ENCODE data around the gene GYG1. TPM values are rescaled to one million over a fixed set of nuclear protein-coding genes. Genes with fewer than 3 reads are reported as not detected.

GYG1 gene
- total and polyA plus RNA-seq, 2 of the 4 experiments (the other 2 are of a cell fraction), result 48.4 to 90.3 TPM

- H3K79me1 ChIP-seq (ENCODE audit: low read depth in 1 of 2, low read length in 2 of 2), result peaks cover 26 to 66% of the 10 kb centered on the region in 2 experiments
- BruUV-seq (replicated peaks), result no TSS peak
- no peak overlapping the region for H3K9ac ChIP-seq (ENCODE audit: low read depth, low read length)
- H2AFZ ChIP-seq (replicated peaks; ENCODE audit: low read length, poor library complexity), result no peak overlapping the region
- no peak overlapping the region for H2AK9ac ChIP-seq (replicated peaks; ENCODE audit: low read depth, low read length, poor library complexity)
- in situ Hi-C loops (cut with MboI; ENCODE audit: low sequenced_read_pairs), result no loop called here
- intact Hi-C loops (cut with micrococcal nuclease), result no loop called here
- H4K5ac ChIP-seq (ENCODE audit: low read depth, low read length), result no peak overlapping the region
- no peak overlapping the region for H4K91ac ChIP-seq (ENCODE audit: insufficient read depth, low read depth, low read length)
- no peaks in the 10 kb centered on the region for H3K27me3 ChIP-seq (ENCODE audit: control insufficient read depth, insufficient read depth, low read length)
- POLR2A ChIA-PET (ENCODE audit: unreplicated experiment), result no interaction called here
- peaks cover 32% of the 10 kb centered on the region for H3K4me1 ChIP-seq (ENCODE audit: control insufficient read depth, insufficient read depth, low read length)
- H3K23ac ChIP-seq (ENCODE audit: low read depth, low read length), result no peak overlapping the region
- peak overlapping the region; percentile 54; the same call in 1 of the 2 replicates for H2AK5ac ChIP-seq (ENCODE audit: low read depth, low read length)
- peak overlapping the region; percentile 91 for H2BK5ac ChIP-seq (ENCODE audit: low read depth, low read length, poor library complexity, severe bottlenecking)
- peak overlapping the region; percentile 33; the same call in 1 of the 3 replicates for H2BK15ac ChIP-seq (ENCODE audit: low read depth, low read length)
- 0 out of 2 replicates have a peak, but pooled peaks cover 2% of the 10 kb centered on the region for H4K20me1 ChIP-seq (ENCODE audit: insufficient read depth, low read length)
- peaks cover 25% of the 10 kb centered on the region for H3K36me3 ChIP-seq (ENCODE audit: control insufficient read depth, insufficient read depth, low read length)
- H2BK120ac ChIP-seq (ENCODE audit: low read depth, low read length), result peak overlapping the region; percentile 83
- H3K14ac ChIP-seq (replicated peaks; ENCODE audit: low read depth, low read length), result peak overlapping the region; percentile 80
- peak overlapping the region; percentile 74; the same call in 1 of the 2 replicates for H3K18ac ChIP-seq (ENCODE audit: low read depth, low read length)
- DNase-seq (no peak), ATAC-seq (ENCODE audit: low read depth) (no peak)
- no peak overlapping the region for H3K56ac ChIP-seq (ENCODE audit: extremely low read depth, insufficient read depth, low read length)
- no peaks in the 10 kb centered on the region for H3K9me3 ChIP-seq (ENCODE audit: control insufficient read depth, insufficient read depth, low read length)
- peaks cover 38% of the 10 kb centered on the region for H3K9me1 ChIP-seq (ENCODE audit: insufficient read depth, low read length)
- no peak overlapping the region for H3K4me3 ChIP-seq (ENCODE audit: insufficient read depth, low read depth, low read length)
- CTCF ChIA-PET, result no interaction called here
- H4K8ac ChIP-seq (ENCODE audit: low read depth in 2 of 2, low read length in 2 of 2), result peak overlapping the region; percentile 13 to 39; a peak in 2 of 4 replicates
- H2BK20ac ChIP-seq (ENCODE audit: low read depth, low read length), result peak overlapping the region; percentile 74; the same call in 1 of the 2 replicates
- H3K27ac ChIP-seq (ENCODE audit: insufficient read depth, low read length), result no peak overlapping the region
- WGBS, 2 experiments (ENCODE audit: extremely low coverage in 2 of 2, insufficient read length in 1 of 2), result 92% methylated on average over 2 of the region's 5 CpGs; no CpG with 5 or more reads in 1 of the 2 experiments
- H3K4me2 ChIP-seq (ENCODE audit: low read depth, low read length), result no peak overlapping the region
- peak overlapping the region; percentile 80 for H3K4ac ChIP-seq (ENCODE audit: low read depth, low read length)
- TF ChIP-seq POLR2A (IDR thresholded peaks at IDR 0.05; ENCODE audit: low read depth, low read length) (no peak), ELK1 (IDR thresholded peaks at IDR 0.05; ENCODE audit: borderline replicate concordance, low read depth, low read length) (no peak), SMC3 (IDR thresholded peaks at IDR 0.05; ENCODE audit: low read depth, low read length) (no peak), MXI1 (IDR thresholded peaks at IDR 0.05; ENCODE audit: borderline replicate concordance, low read depth, low read length) (no peak), RAD21 (IDR thresholded peaks at IDR 0.05; ENCODE audit: low read length) (no peak), CHD1 (IDR thresholded peaks at IDR 0.05; ENCODE audit: low read depth, low read length) (no peak), FOS (IDR thresholded peaks at IDR 0.05; ENCODE audit: low read depth, low read length) (no peak), RFX5 (IDR thresholded peaks at IDR 0.05; ENCODE audit: low read depth, low read length) (no peak), NFE2L2 (IDR thresholded peaks at IDR 0.05; ENCODE audit: low read depth, low read length) (no peak), RCOR1 (IDR thresholded peaks at IDR 0.05; ENCODE audit: insufficient replicate concordance, low read length) (no peak), BHLHE40 (IDR thresholded peaks at IDR 0.05; ENCODE audit: low read depth, low read length) (no peak), MAZ (IDR thresholded peaks at IDR 0.05; ENCODE audit: borderline replicate concordance, low read depth, low read length) (no peak)
- TF ChIP-seq, protein P1, sequence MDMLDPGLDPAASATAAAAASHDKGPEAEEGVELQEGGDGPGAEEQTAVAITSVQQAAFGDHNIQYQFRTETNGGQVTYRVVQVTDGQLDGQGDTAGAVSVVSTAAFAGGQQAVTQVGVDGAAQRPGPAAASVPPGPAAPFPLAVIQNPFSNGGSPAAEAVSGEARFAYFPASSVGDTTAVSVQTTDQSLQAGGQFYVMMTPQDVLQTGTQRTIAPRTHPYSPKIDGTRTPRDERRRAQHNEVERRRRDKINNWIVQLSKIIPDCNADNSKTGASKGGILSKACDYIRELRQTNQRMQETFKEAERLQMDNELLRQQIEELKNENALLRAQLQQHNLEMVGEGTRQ (IDR thresholded peaks at IDR 0.05; ENCODE audit: low read depth, low read length), result no peak
- dilution Hi-C loops (cut with HindIII; ENCODE audit: low sequenced_read_pairs, unreplicated experiment), result no loop called here
These were observed 20.3 kb downstream of the GYG1 start for GRCh38 chr3:149011676-149012075.
